Stimulated activated naive CD8-positive, alpha-beta T cell treated with anti-CD3 and anti-CD28 coated beads, Interleukin-15, Interleukin-2, amounts not matched to agents 100 U/mL and 50 U/mL, for 24 hours (primary cell): ENCODE results near the gene VWCE.
A peak's percentile ranks its signal among the peaks of the same experiment; 100 is the strongest.

Experiments used
- ATAC-seq: fragments of 150-1000 bp; cut with Tn5 transposase; one replicate; pipeline ENCODE4 v1.10.0; 2021
- DNase-seq: peaks from one replicate; pipeline ENCODE4 v3.0.0; 2021

Gene VWCE, protein sequence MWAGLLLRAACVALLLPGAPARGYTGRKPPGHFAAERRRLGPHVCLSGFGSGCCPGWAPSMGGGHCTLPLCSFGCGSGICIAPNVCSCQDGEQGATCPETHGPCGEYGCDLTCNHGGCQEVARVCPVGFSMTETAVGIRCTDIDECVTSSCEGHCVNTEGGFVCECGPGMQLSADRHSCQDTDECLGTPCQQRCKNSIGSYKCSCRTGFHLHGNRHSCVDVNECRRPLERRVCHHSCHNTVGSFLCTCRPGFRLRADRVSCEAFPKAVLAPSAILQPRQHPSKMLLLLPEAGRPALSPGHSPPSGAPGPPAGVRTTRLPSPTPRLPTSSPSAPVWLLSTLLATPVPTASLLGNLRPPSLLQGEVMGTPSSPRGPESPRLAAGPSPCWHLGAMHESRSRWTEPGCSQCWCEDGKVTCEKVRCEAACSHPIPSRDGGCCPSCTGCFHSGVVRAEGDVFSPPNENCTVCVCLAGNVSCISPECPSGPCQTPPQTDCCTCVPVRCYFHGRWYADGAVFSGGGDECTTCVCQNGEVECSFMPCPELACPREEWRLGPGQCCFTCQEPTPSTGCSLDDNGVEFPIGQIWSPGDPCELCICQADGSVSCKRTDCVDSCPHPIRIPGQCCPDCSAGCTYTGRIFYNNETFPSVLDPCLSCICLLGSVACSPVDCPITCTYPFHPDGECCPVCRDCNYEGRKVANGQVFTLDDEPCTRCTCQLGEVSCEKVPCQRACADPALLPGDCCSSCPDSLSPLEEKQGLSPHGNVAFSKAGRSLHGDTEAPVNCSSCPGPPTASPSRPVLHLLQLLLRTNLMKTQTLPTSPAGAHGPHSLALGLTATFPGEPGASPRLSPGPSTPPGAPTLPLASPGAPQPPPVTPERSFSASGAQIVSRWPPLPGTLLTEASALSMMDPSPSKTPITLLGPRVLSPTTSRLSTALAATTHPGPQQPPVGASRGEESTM

DNA sequence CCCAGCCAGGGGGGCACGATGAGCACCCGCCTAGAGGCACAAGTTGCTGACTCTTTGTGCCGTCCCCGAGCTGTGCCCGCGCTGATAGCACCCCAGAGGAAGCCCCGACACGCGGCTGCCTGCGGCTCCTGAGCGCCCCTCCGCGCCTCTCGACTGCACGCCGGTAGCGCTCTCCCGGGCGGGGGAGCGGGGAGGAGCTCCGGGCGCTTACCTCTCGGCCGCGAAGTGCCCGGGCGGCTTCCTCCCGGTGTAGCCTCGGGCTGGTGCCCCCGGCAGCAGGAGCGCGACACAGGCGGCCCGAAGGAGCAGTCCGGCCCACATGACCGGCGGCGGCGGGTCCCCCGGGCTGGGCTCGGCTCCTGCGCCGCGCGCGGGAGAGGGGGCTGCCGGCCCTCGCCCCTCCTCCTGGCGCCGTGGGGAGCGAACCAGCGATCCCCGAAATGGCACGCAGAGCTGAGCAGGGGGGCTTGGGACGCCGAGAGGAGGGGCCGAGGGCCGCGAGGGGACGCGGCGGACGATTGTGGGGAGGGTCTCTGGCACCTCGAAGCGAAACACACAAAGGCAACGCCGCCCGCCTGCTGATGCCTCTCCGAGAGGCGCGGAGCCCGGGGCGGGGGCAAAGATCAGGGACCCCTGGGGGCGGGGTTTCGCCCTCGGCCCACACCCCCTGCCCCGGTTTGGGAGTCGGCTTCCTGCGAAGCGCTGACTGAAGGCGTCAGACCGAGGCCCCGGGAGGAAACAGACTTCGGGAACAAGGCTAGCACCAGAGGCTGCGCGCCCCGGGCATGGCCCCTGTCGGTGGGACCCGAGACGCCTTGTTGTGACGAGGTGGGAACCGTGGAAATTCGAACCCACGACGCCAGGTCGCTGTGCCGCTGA lies at the start of gene VWCE:
Gene VWCE, minus strand, starts transcription at position 600 of the 879 bp plus-strand sequence. Its CDS starts 279 bp downstream, at position 321.
- ATAC-seq: peak; percentile 77
- DNase-seq: peak; percentile 82

DNA sequence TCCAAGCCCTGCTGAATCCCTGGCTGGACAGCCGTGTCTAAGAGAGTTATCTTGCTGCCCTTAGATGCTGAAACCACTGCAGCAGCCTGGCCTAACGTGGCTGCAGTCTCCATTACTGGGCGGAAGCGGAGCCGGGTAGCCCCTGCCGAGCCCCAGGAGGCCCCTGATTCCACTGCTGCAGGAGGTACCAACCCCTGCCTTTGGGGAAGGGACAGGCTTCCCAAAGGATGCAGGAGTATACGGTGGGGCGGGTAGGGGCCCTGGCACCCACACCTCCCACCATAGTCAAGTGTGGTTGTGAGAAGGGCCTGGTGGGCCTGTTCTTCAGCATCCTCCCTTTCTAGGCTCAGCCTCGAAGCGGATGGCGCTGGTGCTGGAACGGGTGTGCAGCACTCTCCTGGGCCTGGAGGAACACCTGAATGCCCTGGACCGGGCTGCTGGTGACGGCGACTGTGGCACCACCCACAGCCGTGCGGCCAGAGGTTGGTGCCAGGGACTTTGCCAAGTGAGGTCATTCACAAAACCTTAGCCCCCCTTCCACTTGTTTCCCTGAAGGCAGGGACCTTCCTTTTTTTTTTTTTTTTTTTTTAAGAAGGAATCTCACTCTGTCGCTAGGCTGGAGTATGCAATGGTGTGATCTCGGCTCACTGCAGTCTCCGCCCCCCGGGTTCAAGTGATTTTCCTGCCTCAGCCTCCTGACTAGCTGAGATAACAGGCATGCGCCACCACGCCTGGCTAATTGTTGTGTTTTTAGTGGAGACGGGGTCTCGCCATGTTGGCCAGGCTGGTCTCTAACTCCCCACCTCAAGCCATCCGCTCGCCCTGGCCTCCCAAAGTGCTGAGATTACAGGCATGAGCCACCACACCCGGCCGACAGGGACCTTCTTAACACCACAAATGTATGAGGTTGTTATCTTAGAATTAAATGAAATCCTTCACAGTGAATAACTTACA lies 49.0 kb upstream of the VWCE start:
- ATAC-seq: no peak
- no peak for DNase-seq

DNA sequence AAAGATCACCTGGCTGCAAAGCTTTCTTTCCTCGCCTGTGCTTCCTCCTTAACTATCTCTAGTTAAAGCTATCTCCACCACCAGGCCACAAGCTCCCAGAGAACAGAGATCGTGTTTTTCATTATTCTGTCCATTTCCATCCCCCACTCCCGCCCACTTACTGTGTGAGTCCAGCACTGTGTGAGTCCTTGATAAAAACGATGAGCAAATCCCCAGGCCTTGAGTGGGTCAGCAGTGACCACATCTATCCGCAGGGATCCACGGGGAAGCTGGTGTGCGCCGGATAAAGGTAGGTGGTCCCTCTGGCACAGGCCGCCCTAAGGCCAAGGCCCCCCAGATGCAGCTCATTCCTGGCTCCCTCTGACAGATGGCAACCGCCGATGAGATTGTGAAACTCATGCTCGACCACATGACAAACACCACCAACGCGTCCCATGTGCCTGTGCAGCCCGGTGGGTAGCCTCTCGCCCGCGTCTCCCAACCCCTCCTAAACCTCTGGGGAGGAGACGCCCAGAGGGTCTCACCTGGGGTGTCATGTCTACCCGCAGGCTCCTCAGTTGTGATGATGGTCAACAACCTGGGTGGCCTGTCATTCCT lies 47.2 kb upstream of the VWCE start:
- ATAC-seq: no peak

DNA sequence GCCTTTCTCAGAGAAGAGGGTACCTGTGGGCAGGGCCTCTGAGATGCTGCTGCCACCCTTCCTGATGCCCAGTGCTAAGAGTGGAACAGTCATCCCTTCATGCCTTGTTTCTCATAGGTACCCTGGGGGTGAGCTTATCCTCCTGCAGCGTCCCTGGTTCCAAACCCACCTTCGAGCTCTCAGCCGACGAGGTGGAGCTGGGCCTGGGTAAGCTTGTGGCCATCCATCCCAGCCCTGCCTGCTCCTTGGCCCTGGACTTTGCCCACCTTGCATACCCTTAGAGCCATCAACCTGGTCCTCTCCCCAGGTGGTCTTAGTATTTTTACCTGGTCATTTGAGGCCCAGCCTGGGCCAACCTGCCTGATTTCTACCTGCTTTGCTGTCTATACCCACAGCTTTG lies 46.6 kb upstream of the VWCE start:
- no peak for ATAC-seq
- no peak for DNase-seq

More for the DNA sequence above, 47.2 kb upstream of the VWCE start:
- no peak for DNase-seq

DNA sequence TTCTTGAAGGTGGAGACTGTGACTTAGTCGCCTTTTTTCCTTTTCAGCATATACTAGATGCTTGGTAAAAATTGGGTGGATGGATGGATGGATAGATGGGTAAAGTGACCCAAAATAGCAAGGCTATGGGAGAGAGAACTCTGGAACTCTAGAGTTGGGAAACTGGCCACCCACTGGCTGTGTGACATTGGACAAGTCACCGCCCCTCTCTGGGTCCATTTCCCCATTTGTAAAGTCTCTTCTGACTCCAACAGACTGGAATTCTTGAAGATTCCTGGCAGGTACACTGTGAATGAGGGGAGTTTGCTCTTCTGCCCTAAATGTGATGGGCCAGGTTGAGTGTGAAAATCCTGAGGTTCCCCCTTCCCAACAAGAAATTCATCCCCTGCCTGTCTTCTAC lies 45.9 kb upstream of the VWCE start:
- ATAC-seq: no peak
- no peak for DNase-seq

DNA sequence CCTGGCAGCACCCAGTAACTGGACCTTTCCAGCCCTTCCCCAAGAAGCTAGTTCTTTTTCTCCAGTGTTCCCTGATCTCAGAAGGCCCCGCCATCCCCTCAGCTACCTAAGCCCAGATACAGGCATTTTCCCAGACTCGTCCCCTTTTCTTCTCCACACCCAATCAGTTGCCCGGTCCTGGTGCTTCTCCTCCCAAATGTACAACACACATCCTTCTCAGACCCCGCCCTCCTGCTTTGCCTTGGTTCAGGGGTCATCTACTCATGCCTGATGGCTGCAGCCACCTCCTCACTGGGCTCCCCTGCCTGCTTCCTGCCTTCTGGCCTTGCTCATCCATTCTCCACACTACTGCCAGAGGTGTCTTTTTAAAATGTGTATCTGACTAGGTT lies 44.4 kb upstream of the VWCE start:
- ATAC-seq (no peak), DNase-seq (no peak)

DNA sequence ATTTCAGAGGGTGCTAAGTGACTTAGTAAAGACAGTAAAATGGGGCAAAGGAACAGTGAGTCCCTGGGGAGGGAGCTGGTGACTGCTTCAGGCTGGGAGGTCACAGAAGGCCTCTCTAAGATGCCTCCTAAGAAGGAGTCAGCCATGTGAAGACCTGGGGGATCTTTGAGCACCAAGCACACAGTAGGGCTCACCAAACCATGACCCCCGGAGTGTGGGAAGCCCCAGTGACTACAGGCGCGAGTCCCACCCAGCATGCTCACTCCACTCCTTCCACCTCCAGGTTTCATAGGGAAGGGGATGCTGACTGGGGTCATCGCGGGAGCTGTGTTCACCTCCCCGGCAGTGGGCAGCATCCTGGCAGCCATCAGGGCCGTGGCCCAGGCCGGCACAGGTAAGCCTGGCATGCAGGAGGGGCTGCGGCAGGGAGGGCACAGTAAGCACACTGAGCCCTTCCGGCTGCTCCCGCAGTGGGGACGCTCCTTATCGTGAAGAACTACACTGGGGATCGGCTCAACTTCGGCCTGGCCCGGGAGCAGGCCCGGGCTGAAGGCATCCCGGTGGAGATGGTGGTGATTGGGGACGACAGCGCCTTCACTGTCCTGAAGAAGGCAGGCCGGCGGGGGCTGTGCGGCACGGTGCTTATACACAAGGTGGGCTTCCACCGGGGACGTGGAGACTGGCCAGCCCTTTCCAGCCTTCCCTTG lies 43.8 kb upstream of the VWCE start:
- DNase-seq (no peak), ATAC-seq (no peak)

DNA sequence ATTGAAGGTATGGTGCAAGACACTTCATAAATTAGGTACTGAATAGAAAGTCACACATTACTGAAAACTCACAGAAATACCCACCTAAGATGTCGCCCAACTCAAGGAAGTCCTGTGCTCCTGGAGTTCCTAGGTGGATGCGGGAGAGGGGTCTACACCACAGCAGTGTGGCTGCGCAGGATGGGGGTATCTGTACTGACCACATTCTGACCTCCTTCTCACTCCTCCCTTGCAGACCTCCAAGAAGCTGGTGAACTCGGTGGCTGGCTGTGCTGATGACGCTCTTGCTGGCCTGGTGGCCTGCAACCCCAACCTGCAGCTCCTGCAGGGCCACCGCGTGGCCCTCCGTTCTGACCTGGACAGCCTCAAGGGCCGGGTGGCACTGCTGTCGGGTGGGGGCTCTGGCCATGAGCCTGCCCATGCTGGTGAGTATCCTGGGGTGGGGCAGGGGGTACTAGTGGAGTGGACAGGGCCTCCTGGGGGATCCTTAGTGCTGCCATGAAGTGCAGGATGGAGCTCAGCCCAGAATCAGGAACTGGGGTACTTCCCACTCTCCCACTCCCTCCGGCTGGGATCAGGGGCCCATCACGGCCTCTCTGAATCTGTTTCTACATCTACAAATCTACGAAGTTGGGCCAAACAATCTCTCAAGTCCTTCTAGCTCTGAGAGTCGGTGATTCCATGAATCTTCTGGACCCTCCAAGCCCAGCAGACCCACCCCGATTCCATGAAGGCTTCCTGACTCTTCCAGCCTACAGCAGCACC lies 42.8 kb upstream of the VWCE start:
- no peak for ATAC-seq
- DNase-seq: no peak

DNA sequence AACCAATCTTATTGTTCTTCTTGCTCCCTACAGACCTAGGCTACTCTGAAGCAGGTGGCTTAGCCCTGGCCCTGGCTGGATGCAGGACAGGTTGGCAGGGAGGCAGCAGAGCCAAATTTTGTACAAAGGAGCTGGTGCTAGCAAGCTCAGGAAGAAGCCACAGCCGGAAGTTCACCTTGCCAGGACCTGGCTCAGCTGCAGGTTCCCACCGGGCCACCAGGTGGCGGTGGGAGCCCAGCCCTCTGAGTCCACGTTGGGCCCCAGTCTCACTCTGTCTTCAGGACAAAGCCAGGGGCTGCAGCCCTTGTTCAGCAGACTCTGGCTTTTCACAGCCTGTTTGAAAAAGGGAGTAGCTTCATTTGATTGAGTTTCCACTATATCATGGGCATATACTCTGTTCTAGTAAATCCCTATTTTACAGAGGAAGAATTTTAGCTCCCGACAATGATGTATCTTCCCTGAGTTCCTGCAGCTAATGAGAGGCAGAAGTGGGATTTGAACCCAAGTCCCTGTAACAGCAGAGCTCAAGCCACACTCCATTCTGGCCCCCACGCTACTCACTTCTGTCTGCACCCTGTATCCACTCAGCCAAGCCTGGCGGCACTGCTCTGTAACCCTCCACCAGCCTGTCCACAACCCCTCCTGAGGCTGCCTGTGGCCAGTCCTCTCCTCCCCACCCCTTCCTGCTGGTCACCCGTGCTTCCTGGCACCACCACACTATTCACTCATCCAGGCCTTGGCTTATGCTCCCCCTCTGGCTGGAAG lies 41.2 kb upstream of the VWCE start:
- DNase-seq (peak; percentile 86), ATAC-seq (peak; percentile 67)

DNA sequence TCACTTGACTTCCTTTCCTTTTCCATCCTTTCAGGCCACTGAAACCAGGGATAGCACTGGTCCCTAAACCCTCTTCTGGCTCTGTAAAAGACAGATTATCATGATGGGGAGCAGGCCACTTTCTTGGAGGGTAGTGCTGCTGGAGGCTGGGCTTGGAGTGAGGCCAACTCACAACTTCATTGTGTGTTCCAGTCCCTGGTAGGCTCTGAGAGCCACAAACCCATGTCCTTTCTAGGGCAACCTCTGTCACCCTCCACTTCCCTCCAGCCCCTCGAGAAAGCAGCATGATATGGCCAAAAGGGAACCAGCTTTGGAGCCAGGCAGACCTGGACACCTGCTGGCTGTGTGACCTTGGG lies 40.2 kb upstream of the VWCE start:
- no peak for DNase-seq
- no peak for ATAC-seq

DNA sequence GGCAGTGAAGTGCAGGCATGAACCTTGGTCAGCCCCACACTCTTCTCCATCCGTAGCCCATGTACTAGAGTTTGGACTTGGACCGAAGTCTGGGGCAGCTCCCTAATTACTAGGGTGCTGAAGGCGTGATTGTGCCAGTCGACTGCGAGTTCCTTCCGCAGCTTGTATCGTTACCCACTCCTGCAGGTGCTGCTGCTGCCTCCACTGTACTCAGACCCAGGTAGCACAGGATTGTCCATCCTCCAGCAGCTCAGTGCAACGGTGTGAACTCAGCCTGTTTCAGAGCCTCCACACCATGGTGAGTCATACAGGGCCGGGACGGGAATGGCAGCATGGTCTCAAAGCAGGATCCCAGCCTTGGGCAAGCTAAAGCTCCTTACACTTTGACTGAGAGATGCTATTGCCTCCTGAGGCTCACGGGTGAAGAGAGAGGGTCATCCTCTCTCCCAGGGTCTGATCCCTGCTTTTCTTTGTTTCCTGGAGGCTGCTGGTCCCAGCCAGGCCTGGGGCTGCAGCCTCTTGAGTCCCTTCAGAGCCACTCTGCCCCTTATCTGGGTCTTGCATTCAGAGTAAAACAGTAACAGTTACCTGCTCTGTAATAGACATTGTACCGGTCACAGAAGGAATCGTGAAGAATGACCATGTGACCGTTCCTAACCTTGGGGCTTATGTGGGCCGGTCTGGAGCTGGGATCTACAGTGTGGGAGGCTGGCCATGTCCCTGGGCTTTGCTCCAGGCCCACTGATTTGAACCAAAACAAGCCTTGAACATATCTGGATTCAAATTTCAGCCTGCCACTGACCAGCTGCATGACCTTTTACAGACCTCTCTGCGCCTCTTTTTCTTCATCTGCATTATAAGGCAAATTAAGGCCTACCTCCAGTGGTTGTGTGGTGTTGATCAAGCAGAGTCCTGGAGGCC lies 39.6 kb upstream of the VWCE start:
- ATAC-seq (no peak), DNase-seq (peak; percentile 17)

DNA sequence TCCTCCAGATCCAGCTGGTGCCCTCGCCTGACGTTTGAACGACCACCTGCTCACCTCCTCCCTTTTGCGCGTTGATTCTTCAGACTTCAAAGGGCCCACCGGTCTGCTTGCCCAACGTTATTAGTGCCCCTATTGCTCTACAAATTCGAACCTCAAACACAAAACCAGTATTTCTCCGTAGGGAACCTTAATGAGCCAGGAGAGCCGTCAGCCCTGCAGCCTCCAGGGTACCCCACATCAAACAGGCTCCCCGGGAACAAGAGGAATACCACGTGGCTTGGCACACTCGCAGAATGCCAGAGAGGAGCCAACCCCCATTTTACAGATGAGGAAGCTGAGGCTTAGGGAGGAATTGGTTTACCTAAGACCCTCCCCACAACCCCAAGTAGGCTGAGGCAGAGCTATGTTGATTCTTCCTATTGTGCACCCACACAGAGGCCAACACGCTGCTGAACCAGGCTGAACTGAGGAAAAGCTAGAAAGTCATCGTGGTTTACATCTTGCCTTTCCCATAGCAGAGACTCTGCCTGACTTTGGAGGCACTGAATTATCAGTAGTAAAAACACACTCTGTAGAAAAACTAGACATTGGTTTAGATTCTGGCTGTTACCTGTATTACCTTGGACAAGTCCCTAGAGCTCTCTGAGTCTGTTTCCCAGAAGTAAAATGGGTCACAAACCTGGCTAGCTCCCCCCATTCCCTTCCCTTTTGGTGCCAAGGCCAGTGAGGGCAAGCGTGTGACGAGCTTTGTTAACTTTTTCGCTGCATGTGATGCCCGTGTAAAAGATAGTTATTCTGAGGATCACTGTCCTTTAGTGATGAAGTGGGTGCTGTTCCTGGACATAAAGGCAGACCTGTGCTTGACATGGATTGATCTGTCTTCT lies 38.7 kb upstream of the VWCE start:
- peak; percentile 29 for DNase-seq

DNA sequence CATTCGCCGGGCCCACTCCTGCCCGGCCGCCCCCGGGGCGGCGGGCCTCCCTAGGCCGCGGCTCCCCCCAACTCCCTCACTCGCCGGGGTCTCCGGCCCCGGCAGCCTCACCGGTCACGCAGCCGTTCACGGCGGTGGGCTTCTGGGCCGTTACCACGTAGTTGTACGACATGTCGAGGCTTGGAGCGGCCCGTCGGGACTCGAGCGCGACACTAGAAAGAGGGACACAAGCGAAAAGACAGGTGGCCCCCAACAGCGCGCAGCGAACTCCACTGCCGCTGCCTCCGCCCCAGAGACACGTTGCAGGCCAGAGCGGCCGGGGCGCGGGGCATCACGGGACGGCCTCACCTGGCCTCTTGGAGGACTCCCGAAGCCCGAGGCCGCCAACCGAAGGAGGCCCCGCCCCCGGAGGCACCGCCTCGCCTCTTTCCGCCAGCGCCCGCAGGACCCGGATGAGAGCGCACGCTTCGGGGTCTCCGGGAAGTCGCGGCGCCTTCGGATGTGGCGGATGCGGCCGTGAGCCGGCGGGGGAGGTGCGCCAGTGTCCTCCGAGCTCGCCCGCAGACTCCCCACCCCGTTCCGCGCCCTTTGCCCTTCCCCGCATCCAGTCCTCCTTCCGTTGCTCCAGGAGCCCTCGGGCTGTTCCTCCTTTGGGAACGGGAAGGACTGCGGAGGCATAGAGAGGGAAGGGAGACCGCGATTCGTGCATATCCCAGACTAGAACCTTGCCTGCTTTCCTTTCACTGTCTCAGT lies 37.9 kb upstream of the VWCE start, which contains the start of the genes DDB1 and TKFC:
Gene DDB1, minus strand, starts transcription at position 309 of the 753 bp plus-strand sequence. Its CDS starts 137 bp downstream, at position 172.
Gene TKFC, plus strand, starts transcription at position 432 of the 753 bp plus-strand sequence. CDS start 1,501 bp downstream, outside the sequence.
- ATAC-seq: peak; percentile 96
- DNase-seq: peak; percentile 98

More for the DNA sequence above, 38.7 kb upstream of the VWCE start:
- no peak for ATAC-seq

DNA sequence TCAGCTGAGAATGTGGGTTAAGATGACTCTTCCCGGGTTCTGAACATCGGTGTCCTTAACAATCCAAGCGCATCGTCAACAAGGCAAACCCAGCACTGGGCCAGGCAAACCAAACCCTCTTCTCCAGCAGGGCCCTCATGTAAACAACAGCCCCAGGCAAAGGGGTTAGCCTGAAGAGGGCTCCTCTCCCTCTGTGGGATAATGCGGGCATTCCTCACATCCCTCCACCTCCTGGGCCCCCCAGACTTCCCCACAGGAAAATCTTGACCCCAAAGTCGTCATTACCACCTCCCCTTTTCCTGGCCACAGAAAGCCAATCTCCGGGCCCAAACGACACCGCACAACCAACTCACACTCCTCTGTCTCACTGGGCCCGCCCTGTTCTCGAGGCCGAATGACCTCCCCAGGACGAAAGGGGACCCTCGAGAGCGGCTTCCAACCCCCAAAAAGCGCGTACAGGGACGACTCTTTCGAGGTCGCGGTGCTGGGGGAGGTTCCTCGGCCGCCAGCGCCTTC lies 37.2 kb upstream of the VWCE start:
- no peak for ATAC-seq

DNA sequence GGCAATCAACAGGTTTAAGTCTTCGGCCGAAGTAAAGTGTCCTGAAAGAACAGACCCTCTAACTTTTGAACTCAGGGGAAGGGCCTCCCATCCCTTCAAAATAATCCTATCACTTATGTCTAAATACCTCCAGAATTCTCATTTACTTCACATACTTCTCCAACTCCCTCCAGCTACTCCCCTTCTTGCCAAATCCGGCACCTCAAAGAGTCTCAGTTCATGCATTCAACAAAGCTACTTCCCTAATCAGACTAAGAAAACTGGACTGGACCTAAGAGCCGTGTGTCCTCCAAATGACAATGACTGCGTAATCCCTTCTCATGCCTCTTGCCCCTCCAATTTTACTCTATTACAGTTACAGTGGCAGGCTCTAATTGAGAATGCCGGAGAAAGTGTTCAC lies 36.5 kb upstream of the VWCE start:
- DNase-seq: no peak
- no peak for ATAC-seq

More for the DNA sequence above, 37.2 kb upstream of the VWCE start:
- DNase-seq: peak; percentile 27
